Erythroblast (primary cell): ENCODE data around the gene QRICH2.

ENCODE experiments used
- GATA1 ChIP-seq: IDR thresholded peaks from 2 replicates; pipeline ENCODE4 v1.6.1; 2011; ENCODE audit warnings: low read depth, mild to moderate bottlenecking, control low read depth, low read length, moderate library complexity
- POLR2A ChIP-seq: IDR thresholded peaks from 2 replicates; pipeline ENCODE4 v1.6.1; 2011; ENCODE audit warnings: mild to moderate bottlenecking, low read length

DNA sequence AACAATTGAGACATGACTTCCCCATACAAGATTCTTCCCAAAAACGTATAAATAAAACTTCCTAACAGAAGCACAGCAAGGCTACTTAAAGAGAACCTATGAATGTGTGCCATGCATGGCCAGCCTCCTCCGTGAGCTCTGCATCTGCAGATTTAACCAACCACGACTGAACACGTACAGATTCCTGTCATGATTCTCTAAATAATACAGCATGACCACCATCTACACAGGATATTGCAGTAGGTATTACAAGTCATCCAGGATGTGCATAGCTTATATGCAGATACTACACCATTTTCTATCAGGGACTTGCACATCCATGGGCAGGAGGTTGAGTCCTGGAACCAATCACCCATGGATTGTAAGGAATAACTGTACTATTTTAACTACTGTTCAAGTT, 1.4 kb upstream of the QRICH2 start:
- TF ChIP-seq POLR2A: no peak
- no peak for TF ChIP-seq GATA1
